CD14-positive monocyte (primary cell): Measurements from ENCODE around the gene GBP3. TPM values are rescaled to one million over a fixed set of nuclear protein-coding genes. Genes with fewer than 3 reads are reported as not detected.
A peak's percentile ranks its signal among the peaks of the same experiment; 100 is the strongest.
"Not testable (repeated sequence)": the region's sequence is repeated elsewhere in the genome, so short reads cannot be mapped to it uniquely, and the experiment has no call there.

Source experiments
- DNase-seq, 3 donors: peaks; one replicate each; pipeline ENCODE4 v3.0.0-alpha.2; 2011 to 2022
- H2AFZ ChIP-seq: 2 replicates; pipeline ENCODE4 v1.6.0; 2012; ENCODE audit warnings: mild to moderate bottlenecking, low read depth, low read length, inconsistent platforms; ENCODE audit not compliant: insufficient read depth, poor library complexity, severe bottlenecking
- H3K27ac ChIP-seq, 2 donors: 1 replicate in 1 of 2; 2 replicates in 1 of 2; pipeline ENCODE4 v1.5.1; 2012 to 2013; ENCODE audit warnings: low read length in 2 of 2, control low read depth in 1 of 2, inconsistent platforms in 1 of 2, low read depth in 1 of 2, mild to moderate bottlenecking in 1 of 2
- H3K27me3 ChIP-seq, 2 donors: one replicate each; pipeline versions ENCODE4 v1.6.0 to v1.6.1; 2011 to 2013; ENCODE audit warnings: low read length in 2 of 2; ENCODE audit not compliant: control insufficient read depth in 2 of 2, insufficient read depth in 2 of 2
- H3K36me3 ChIP-seq, 2 donors: replicated peaks in 1 of 2; 1 replicate in 1 of 2; 2 replicates in 1 of 2; pipeline versions ENCODE4 v1.5.1 to v1.6.1; 2012 to 2013; ENCODE audit warnings: low read length in 2 of 2, control low read depth in 1 of 2, inconsistent platforms in 1 of 2, mild to moderate bottlenecking in 1 of 2; ENCODE audit not compliant: insufficient read depth in 2 of 2, control insufficient read depth in 1 of 2
- H3K4me1 ChIP-seq, 2 donors: 1 replicate in 1 of 2; 2 replicates in 1 of 2; pipeline versions ENCODE4 v1.5.1 to v1.6.1; 2012 to 2013; ENCODE audit warnings: low read length in 2 of 2, control low read depth in 1 of 2, inconsistent platforms in 1 of 2, mild to moderate bottlenecking in 1 of 2, moderate library complexity in 1 of 2; ENCODE audit not compliant: insufficient read depth in 2 of 2, control insufficient read depth in 1 of 2
- H3K4me2 ChIP-seq: replicated peaks from 2 replicates; pipeline ENCODE3; 2012; ENCODE audit warnings: low read length, moderate library complexity, mild to moderate bottlenecking; ENCODE audit not compliant: poor library complexity, severe bottlenecking; ENCODE audit errors: extremely low read depth
- H3K4me3 ChIP-seq, 3 experiments: fragments of 200-600 bp in 1 of 3; sonication (generic) in 1 of 3; replicated peaks in 1 of 3; 1 replicate in 2 of 3; 2 replicates in 1 of 3; pipeline ENCODE4 v1.5.1; 2011 to 2013; ENCODE audit warnings: low read length in 3 of 3, mild to moderate bottlenecking in 3 of 3, control low read depth in 2 of 3, low read depth in 2 of 3, inconsistent platforms in 1 of 3, moderate library complexity in 1 of 3
- H3K79me2 ChIP-seq: 2 replicates; pipeline ENCODE4 v1.6.0; 2012; ENCODE audit warnings: mild to moderate bottlenecking, control low read depth, inconsistent platforms, low read length, moderate library complexity; ENCODE audit not compliant: insufficient read depth
- H3K9ac ChIP-seq: 2 replicates; pipeline ENCODE4 v1.6.0; 2017; ENCODE audit warnings: low read length, mild to moderate bottlenecking; ENCODE audit not compliant: insufficient read depth, poor library complexity, severe bottlenecking
- H3K9me3 ChIP-seq, 2 donors: replicated peaks in 1 of 2; 1 replicate in 1 of 2; 2 replicates in 1 of 2; pipeline versions ENCODE4 v1.5.1 to v1.6.1; 2012 to 2013; ENCODE audit warnings: low read length in 2 of 2, control low read depth in 1 of 2; ENCODE audit not compliant: control insufficient read depth in 1 of 2, insufficient read depth in 1 of 2
- H4K20me1 ChIP-seq: 2 replicates; pipeline ENCODE4 v1.6.0; 2012; ENCODE audit warnings: mild to moderate bottlenecking, low read length, control low read depth, moderate library complexity; ENCODE audit not compliant: insufficient read depth
- H3K27ac Mint-ChIP-seq, 7 donors: one replicate each; pipeline ENCODE4 v1.8.0; 2020; ENCODE audit warnings: mild to moderate bottlenecking in 7 of 7, mixed read lengths in 7 of 7, moderate library complexity in 6 of 7, inconsistent platforms in 2 of 7
- H3K27me3 Mint-ChIP-seq, 3 donors: one replicate each; pipeline ENCODE4 v1.8.0; 2021 to 2022; ENCODE audit warnings: low read depth in 3 of 3, mild to moderate bottlenecking in 3 of 3, mixed read lengths in 3 of 3, moderate library complexity in 3 of 3, inconsistent platforms in 1 of 3
- H3K36me3 Mint-ChIP-seq, 2 donors: one replicate each; pipeline ENCODE4 v1.8.0; 2020; ENCODE audit warnings: mixed read lengths in 2 of 2, inconsistent platforms in 1 of 2, mild to moderate bottlenecking in 1 of 2
- H3K4me1 Mint-ChIP-seq: one replicate; pipeline ENCODE4 v1.8.0; 2020; ENCODE audit warnings: mild to moderate bottlenecking, mixed read lengths
- H3K4me3 Mint-ChIP-seq, 2 donors: one replicate each; pipeline ENCODE4 v1.8.0; 2020; ENCODE audit warnings: mild to moderate bottlenecking in 2 of 2, mixed read lengths in 2 of 2, moderate library complexity in 1 of 2
- H3K9me3 Mint-ChIP-seq, 7 donors: one replicate each; pipeline ENCODE4 v1.8.0; 2020 to 2022; ENCODE audit warnings: mixed read lengths in 7 of 7, mild to moderate bottlenecking in 6 of 7, moderate library complexity in 6 of 7, inconsistent platforms in 2 of 7
- CTCF ChIP-seq: fragments of 200-600 bp; IDR thresholded peaks from one replicate; pipeline ENCODE4 v1.8.0; 2022; ENCODE audit warnings: antibody characterized with exemption, mild to moderate bottlenecking
- WGBS: methylation state at CpG from one replicate; pipeline ENCODE4 v1.1.5; 2013; ENCODE audit warnings: missing lambda C conversion rate; ENCODE audit not compliant: insufficient coverage; 5-methylcytosine and 5-hydroxymethylcytosine counted together
- intact Hi-C, 2 donors: fragments of 100-400 bp; cut with micrococcal nuclease; formaldehyde crosslinking; loops; one replicate each; pipeline versions ENCODE4 v1.15.0 to v1.15.1; 2023
- polyA plus RNA-seq, 3 donors: library from polyadenylated mRNA; depleted of rRNA in 1 of 3; unstranded in 2 of 3; stranded (reverse) in 1 of 3; fragments of 300-500 nt in 2 of 3; fragments of >200 nt in 1 of 3; fragmentation: Illumina TruSeq in 2 of 3; gene quantifications; 1 replicate in 2 of 3; 2 replicates in 1 of 3; pipeline ENCODE4 v1.2.3, GENCODE V29; 2012 to 2021

GBP3 gene
- polyA plus RNA-seq, 3 donors = 6.9 to 17.3 (median 12.4) TPM

- intact Hi-C loops, H3K27me3 Mint-ChIP-seq, H3K9me3 Mint-ChIP-seq, H3K9me3 ChIP-seq, H3K4me3 ChIP-seq, H4K20me1 ChIP-seq, H3K9ac ChIP-seq, H3K4me3 Mint-ChIP-seq, H3K27ac ChIP-seq, H3K4me2 ChIP-seq, H3K79me2 ChIP-seq, H3K27me3 ChIP-seq, DNase-seq, H2AFZ ChIP-seq: not testable (repeated sequence)
- H3K4me1 Mint-ChIP-seq = peaks cover 13% of the 10 kb centered on the region
- peaks cover 17 to 46% of the 10 kb centered on the region in 2 donors for H3K36me3 ChIP-seq
- peaks cover 13 to 14% of the 10 kb centered on the region in 2 donors for H3K4me1 ChIP-seq
- peaks cover 29 to 62% of the 10 kb centered on the region in 2 donors for H3K36me3 Mint-ChIP-seq
- no CpG with 5 or more reads among the region's 4 CpGs for WGBS
- H3K27ac Mint-ChIP-seq = peak overlapping the region in 1 of 7 donors; percentile 9
Observed at GRCh38 chr1:89049187-89049586, 26.5 kb upstream of the GBP3 start.

GRCh38 chr1:89047734-89048133, 25.1 kb upstream of the GBP3 start:
- no peak overlapping the region for H3K9ac ChIP-seq
- no peak overlapping the region for H3K27ac ChIP-seq
- WGBS = no CpG with 5 or more reads among the region's 3 CpGs
- H3K4me3 ChIP-seq = no peak overlapping the region
- Mint-ChIP-seq H3K4me3 (no peak overlapping the region), H3K27ac (peak overlapping the region in 1 of 7 donors; percentile 25), H3K9me3 (peaks cover 2 to 11% (median 9%) of the 10 kb centered on the region in 7 donors), H3K4me1 (peaks cover 13% of the 10 kb centered on the region), H3K36me3 (peaks cover 21 to 52% of the 10 kb centered on the region in 2 donors), H3K27me3 (peaks cover 0 to 2% (median 0%) of the 10 kb centered on the region in 3 donors)
- peaks cover 9 to 31% of the 10 kb centered on the region in 2 donors for H3K36me3 ChIP-seq
- peaks cover 11 to 14% of the 10 kb centered on the region in 2 donors for H3K9me3 ChIP-seq
- no peak for DNase-seq
- intact Hi-C loops = no loop called here
- H4K20me1 ChIP-seq = no peaks in the 10 kb centered on the region
- no peaks in the 10 kb centered on the region for H3K79me2 ChIP-seq
- no peak for TF ChIP-seq CTCF
- no peak overlapping the region for H2AFZ ChIP-seq
- no peak overlapping the region for H3K4me2 ChIP-seq
- H3K4me1 ChIP-seq = peaks cover 13 to 14% of the 10 kb centered on the region in 2 donors
- H3K27me3 ChIP-seq = no peaks in the 10 kb centered on the region

- H3K27me3 Mint-ChIP-seq, H3K4me2 ChIP-seq, H2AFZ ChIP-seq, H3K27ac Mint-ChIP-seq, H3K79me2 ChIP-seq, H3K4me3 Mint-ChIP-seq, H3K9ac ChIP-seq, H3K4me3 ChIP-seq, intact Hi-C loops, H4K20me1 ChIP-seq, H3K27ac ChIP-seq, H3K27me3 ChIP-seq: not testable (repeated sequence)
- Histone ChIP-seq H3K36me3 (peaks cover under 1 to 20% of the 10 kb centered on the region in 2 donors), H3K9me3 (peaks cover 15 to 19% of the 10 kb centered on the region in 2 donors), H3K4me1 (peaks cover 18 to 19% of the 10 kb centered on the region in 2 donors)
- Mint-ChIP-seq H3K36me3 (peaks cover 21 to 45% of the 10 kb centered on the region in 2 donors), H3K4me1 (peaks cover 18% of the 10 kb centered on the region), H3K9me3 (peaks cover 5 to 16% (median 12%) of the 10 kb centered on the region in 7 donors)
- peak in 1 of 3 donors; percentile 37 for DNase-seq
- WGBS = 91% methylated on average over 3 of the region's 6 CpGs
Observed at GRCh38 chr1:89046318-89047183, 23.9 kb upstream of the GBP3 start.
